HPDE6-E6E7 (cell line): Measurements from ENCODE around the gene DVL1.

ENCODE experiments used
- DNase-seq: peaks from one replicate; pipeline ENCODE4 v3.0.0; 2011; ENCODE audit warnings: missing footprints; ENCODE audit errors: extremely low spot score

The DVL1 gene

GRCh38 chr1:1342061-1342562 is 7.1 kb downstream of the DVL1 start:
- DNase-seq = no peak

- DNase-seq = no peak
These were observed 7.6 kb downstream of the DVL1 start for GRCh38 chr1:1341549-1342021.

GRCh38 chr1:1340791-1341548 is 8.2 kb downstream of the DVL1 start:
- DNase-seq = no peak

GRCh38 chr1:1340185-1340584 is 9.0 kb downstream of the DVL1 start:
- no peak for DNase-seq

GRCh38 chr1:1338278-1338677 is 10.9 kb downstream of the DVL1 start:
- no peak for DNase-seq

GRCh38 chr1:1337793-1338147 is 11.4 kb downstream of the DVL1 start:
- DNase-seq = no peak

GRCh38 chr1:1336931-1337792 is 12.1 kb downstream of the DVL1 start:
- DNase-seq = no peak

- no peak for DNase-seq
These were observed 12.8 kb downstream of the DVL1 start for GRCh38 chr1:1336446-1336845.

- DNase-seq = no peak
These were observed 13.4 kb downstream of the DVL1 start for GRCh38 chr1:1335792-1336248.

GRCh38 chr1:1335283-1335682 is 13.9 kb downstream of the DVL1 start:
- DNase-seq = no peak

GRCh38 chr1:1334835-1335234 is 14.4 kb downstream of the DVL1 start:
- no peak for DNase-seq

- DNase-seq = no peak
These were observed 15.5 kb downstream of the DVL1 start for GRCh38 chr1:1333551-1334241.

- DNase-seq = no peak
These were observed 16.3 kb downstream of the DVL1 start for GRCh38 chr1:1332774-1333480.

GRCh38 chr1:1332031-1332755 is 17.0 kb downstream of the DVL1 start:
- DNase-seq = no peak

GRCh38 chr1:1331068-1331965 is 17.9 kb downstream of the DVL1 start, which contains the start of gene TAS1R3:
TAS1R3 (plus strand) TSS chr1:1331280; CDS start chr1:1331346, 66 bp downstream.
- no peak for DNase-seq

GRCh38 chr1:1330366-1331067 is 18.7 kb downstream of the DVL1 start:
- DNase-seq = no peak

GRCh38 chr1:1329304-1330210 is 19.7 kb downstream of the DVL1 start:
- DNase-seq = no peak

- DNase-seq = no peak
These were observed 21.0 kb downstream of the DVL1 start for GRCh38 chr1:1328254-1328653.
